ENCODE results near the gene DEPDC5.
"Not testable (repeated sequence)": the region's sequence is repeated elsewhere in the genome, so short reads cannot be mapped to it uniquely, and the experiment has no call there.

The DEPDC5 gene

GRCh38 chr22:31752096-31752847, 1.5 kb upstream of the DEPDC5 start:
- TF ChIP-seq EZH2 (IDR thresholded peaks at IDR 0.05), result no peak
- TF ChIP-seq POLR2AphosphoS5 (IDR thresholded peaks at IDR 0.05; ENCODE audit: borderline replicate concordance, low read depth, low read length), result no peak
- DNase-seq (ENCODE audit: low read depth, low spot score), result no peak
- peaks cover 8% of the 10 kb centered on the region for H3K36me3 ChIP-seq (ENCODE audit: insufficient read depth, low read length)
- no peaks in the 10 kb centered on the region for H3K9me3 ChIP-seq (ENCODE audit: low read depth, low read length)
- peak overlapping the region; percentile 96 for H3K27ac ChIP-seq
- peak overlapping the region; percentile 19 for H3K9ac ChIP-seq (ENCODE audit: insufficient read length)
- H3K4me3 ChIP-seq, result no peak overlapping the region

GRCh38 chr22:31753005-31753633, 700 bp upstream of the DEPDC5 start:
- H3K4me3 ChIP-seq, result peak overlapping the region; percentile 87
- H3K36me3 ChIP-seq (ENCODE audit: insufficient read depth, low read length), result peaks cover 2% of the 10 kb centered on the region
- H3K9me3 ChIP-seq (ENCODE audit: low read depth, low read length), result no peaks in the 10 kb centered on the region
- H3K9ac ChIP-seq (ENCODE audit: insufficient read length), result peak overlapping the region; percentile 91
- no peak for DNase-seq (ENCODE audit: low read depth, low spot score)
- peak overlapping the region; percentile 96 for H3K27ac ChIP-seq
- TF ChIP-seq POLR2AphosphoS5 (IDR thresholded peaks at IDR 0.05; ENCODE audit: borderline replicate concordance, low read depth, low read length) (no peak), FOXP2 (optimal IDR thresholded peaks at IDR 0.05; ENCODE audit: control extremely low read depth, extremely low read length, insufficient read depth) (no peak), EZH2 (IDR thresholded peaks at IDR 0.05) (no peak)

DNA sequence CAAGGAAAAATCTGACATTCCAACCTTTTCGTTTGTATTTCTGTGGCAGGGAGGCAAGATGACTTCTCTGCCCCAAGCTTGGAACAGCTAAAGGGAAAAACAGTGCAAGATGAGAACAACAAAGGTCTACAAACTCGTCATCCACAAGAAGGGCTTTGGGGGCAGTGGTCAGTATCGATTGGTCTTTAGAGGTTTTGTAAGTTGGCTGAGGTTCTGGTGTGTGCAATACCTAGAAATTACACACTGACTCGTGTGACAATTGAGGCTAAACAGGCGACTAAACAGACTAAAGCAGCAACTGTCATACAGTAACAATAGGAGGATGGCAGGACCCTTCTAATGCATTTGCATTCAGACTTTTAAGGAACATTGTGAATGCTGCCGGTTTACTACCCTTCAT, 994 bp downstream of the DEPDC5 start:
- no peak for DNase-seq (ENCODE audit: low read depth, low spot score)
- Histone ChIP-seq H3K9ac (ENCODE audit: insufficient read length) (peak overlapping the region; percentile 91), H3K27ac (0 out of 2 replicates have a peak overlapping the region, but pooled peaks have one; percentile 20)

GRCh38 chr22:31757265-31757664, 3.4 kb downstream of the DEPDC5 start:
- Histone ChIP-seq H3K36me3 (ENCODE audit: insufficient read depth, low read length) (peaks cover 18% of the 10 kb centered on the region), H3K27ac (no peak overlapping the region), H3K9me3 (ENCODE audit: low read depth, low read length) (no peaks in the 10 kb centered on the region), H3K9ac (ENCODE audit: insufficient read length) (no peak overlapping the region), H3K4me3 (no peak overlapping the region)
- TF ChIP-seq EZH2 (IDR thresholded peaks at IDR 0.05), result no peak
- TF ChIP-seq FOXP2 (optimal IDR thresholded peaks at IDR 0.05; ENCODE audit: control extremely low read depth, extremely low read length, insufficient read depth), result no peak
- TF ChIP-seq POLR2AphosphoS5 (IDR thresholded peaks at IDR 0.05; ENCODE audit: borderline replicate concordance, low read depth, low read length), result no peak
- DNase-seq (ENCODE audit: low read depth, low spot score), result no peak

More for the DNA sequence above, 994 bp downstream of the DEPDC5 start:
- H3K36me3 ChIP-seq (ENCODE audit: insufficient read depth, low read length), result peaks cover 8% of the 10 kb centered on the region; the same call in 1 of the 2 replicates
- H3K9me3 ChIP-seq (ENCODE audit: low read depth, low read length), result no peaks in the 10 kb centered on the region
- H3K4me3 ChIP-seq, result peak overlapping the region; percentile 87
- TF ChIP-seq EZH2 (IDR thresholded peaks at IDR 0.05) (no peak), FOXP2 (optimal IDR thresholded peaks at IDR 0.05; ENCODE audit: control extremely low read depth, extremely low read length, insufficient read depth) (no peak), POLR2AphosphoS5 (IDR thresholded peaks at IDR 0.05; ENCODE audit: borderline replicate concordance, low read depth, low read length) (no peak)

GRCh38 chr22:31758860-31759259, 5.0 kb downstream of the DEPDC5 start:
- not testable (repeated sequence) for H3K4me3 ChIP-seq; H3K9ac ChIP-seq (ENCODE audit: insufficient read length); H3K9me3 ChIP-seq (ENCODE audit: low read depth, low read length); DNase-seq (ENCODE audit: low read depth, low spot score); H3K27ac ChIP-seq
- peaks cover 18% of the 10 kb centered on the region for H3K36me3 ChIP-seq (ENCODE audit: insufficient read depth, low read length)

GRCh38 chr22:31764785-31765184, 11.0 kb downstream of the DEPDC5 start:
- Histone ChIP-seq H3K9ac (ENCODE audit: insufficient read length) (no peak overlapping the region), H3K9me3 (ENCODE audit: low read depth, low read length) (no peaks in the 10 kb centered on the region), H3K27ac (no peak overlapping the region), H3K4me3 (no peak overlapping the region), H3K36me3 (ENCODE audit: insufficient read depth, low read length) (peaks cover 50% of the 10 kb centered on the region)
- no peak for TF ChIP-seq FOXP2 (optimal IDR thresholded peaks at IDR 0.05; ENCODE audit: control extremely low read depth, extremely low read length, insufficient read depth)
- TF ChIP-seq EZH2 (IDR thresholded peaks at IDR 0.05), result no peak
- TF ChIP-seq POLR2AphosphoS5 (IDR thresholded peaks at IDR 0.05; ENCODE audit: borderline replicate concordance, low read depth, low read length), result no peak
- no peak for DNase-seq (ENCODE audit: low read depth, low spot score)

DNA sequence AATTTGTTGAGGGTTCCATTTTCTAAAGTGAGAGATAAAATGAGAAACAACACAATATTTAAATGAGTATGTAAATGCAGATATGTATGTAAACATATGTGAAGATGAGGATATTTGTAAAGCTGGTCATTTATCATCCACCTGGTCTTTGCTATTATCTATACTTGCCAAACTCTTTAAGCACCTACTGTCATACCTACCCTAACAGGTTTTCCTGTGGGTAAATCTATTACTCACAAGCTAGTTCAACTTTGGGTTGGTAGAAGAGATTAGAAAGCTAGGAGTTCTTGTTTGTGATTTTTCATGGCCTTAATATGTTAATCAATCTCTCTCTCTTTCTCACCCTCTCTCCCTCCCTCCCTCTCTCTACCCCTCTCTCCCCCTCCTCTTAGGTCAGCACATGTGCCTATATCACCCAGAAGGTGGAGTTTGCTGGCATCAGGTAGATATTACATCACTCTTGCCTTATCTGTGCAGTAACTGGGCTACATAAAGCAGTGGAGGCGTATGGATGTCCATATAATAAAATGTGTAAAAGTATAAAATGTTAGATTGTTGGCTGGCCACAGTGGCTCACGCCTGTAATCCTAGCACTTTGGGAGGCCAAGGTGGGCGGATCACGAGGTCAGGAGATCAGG, 14.7 kb downstream of the DEPDC5 start:
- H3K36me3 ChIP-seq (ENCODE audit: insufficient read depth, low read length), result peaks cover 45% of the 10 kb centered on the region
- H3K4me3 ChIP-seq, result no peak overlapping the region
- no peak for DNase-seq (ENCODE audit: low read depth, low spot score)
- H3K9ac ChIP-seq (ENCODE audit: insufficient read length), result no peak overlapping the region
- TF ChIP-seq EZH2 (IDR thresholded peaks at IDR 0.05) (no peak), FOXP2 (optimal IDR thresholded peaks at IDR 0.05; ENCODE audit: control extremely low read depth, extremely low read length, insufficient read depth) (no peak)
- no peak overlapping the region for H3K27ac ChIP-seq
- no peaks in the 10 kb centered on the region for H3K9me3 ChIP-seq (ENCODE audit: low read depth, low read length)

GRCh38 chr22:31773416-31773815, 19.6 kb downstream of the DEPDC5 start:
- Histone ChIP-seq H3K27ac (no peak overlapping the region), H3K36me3 (ENCODE audit: insufficient read depth, low read length) (peaks cover 24% of the 10 kb centered on the region; the same call in 1 of the 2 replicates), H3K9ac (ENCODE audit: insufficient read length) (no peak overlapping the region), H3K9me3 (ENCODE audit: low read depth, low read length) (no peaks in the 10 kb centered on the region), H3K4me3 (no peak overlapping the region)
- DNase-seq (ENCODE audit: low read depth, low spot score), result no peak
- TF ChIP-seq POLR2AphosphoS5 (IDR thresholded peaks at IDR 0.05; ENCODE audit: borderline replicate concordance, low read depth, low read length) (no peak), FOXP2 (optimal IDR thresholded peaks at IDR 0.05; ENCODE audit: control extremely low read depth, extremely low read length, insufficient read depth) (no peak), EZH2 (IDR thresholded peaks at IDR 0.05) (no peak)

All from SK-N-MC (cell line).